Thoracic aorta (tissue), 2 donors: ENCODE results near the gene PTS. TPM values are rescaled to one million over a fixed set of nuclear protein-coding genes. Genes with fewer than 3 reads are reported as not detected.

Source experiments
- ATAC-seq: fragments of 150-250 bp; one replicate; pipeline ENCODE4 v1.8.0; 2017; ENCODE audit warnings: low read depth; ENCODE audit not compliant: insufficient number of reproducible peaks, low FRiP score
- DNase-seq: peaks from one replicate; pipeline ENCODE4 v3.0.0-alpha.2; 2020; ENCODE audit warnings: low spot score
- H3K27ac ChIP-seq, 2 donors: fragments of 200-600 bp; sonication (generic); 1 replicate in 1 of 2; 2 replicates in 1 of 2; pipeline ENCODE4 v1.5.1; 2016; ENCODE audit warnings: mild to moderate bottlenecking in 2 of 2, moderate library complexity in 2 of 2
- H3K27me3 ChIP-seq: fragments of 200-600 bp; sonication (generic); replicated peaks from 2 replicates; pipeline ENCODE4 v1.6.0; 2016; ENCODE audit warnings: mild to moderate bottlenecking; ENCODE audit not compliant: insufficient read depth
- H3K36me3 ChIP-seq: fragments of 200-600 bp; sonication (generic); one replicate; pipeline ENCODE4 v1.5.1; 2016
- H3K4me1 ChIP-seq, 2 donors: fragments of 200-600 bp; sonication (generic); 1 replicate in 1 of 2; 2 replicates in 1 of 2; pipeline versions ENCODE4 v1.5.1 to v1.6.0; 2016; ENCODE audit warnings: low read depth in 2 of 2, mild to moderate bottlenecking in 1 of 2; ENCODE audit not compliant: control insufficient read depth in 1 of 2
- H3K4me3 ChIP-seq: fragments of 200-600 bp; sonication (generic); 2 replicates; pipeline ENCODE4 v1.5.1; 2016; ENCODE audit warnings: mild to moderate bottlenecking
- H3K9me3 ChIP-seq: fragments of 200-600 bp; sonication (generic); 2 replicates; pipeline ENCODE4 v1.5.1; 2016
- total RNA-seq, 2 donors: library from RNA; depleted of rRNA; stranded (reverse); fragments of >200 nt; gene quantifications; one replicate each; pipeline versions ENCODE4 v1.1.0 to v1.2.3, GENCODE V29; 2016
- TF ChIP-seq, protein P1 (sequence below): fragments of 200-600 bp; sonication (generic); IDR thresholded peaks from one replicate; pipeline ENCODE4 v1.5.1; 2019; ENCODE audit warnings: antibody characterized with exemption

Gene PTS
- total RNA-seq, 2 donors from 2014 or later, result 22.1 to 27.3 TPM

DNA sequence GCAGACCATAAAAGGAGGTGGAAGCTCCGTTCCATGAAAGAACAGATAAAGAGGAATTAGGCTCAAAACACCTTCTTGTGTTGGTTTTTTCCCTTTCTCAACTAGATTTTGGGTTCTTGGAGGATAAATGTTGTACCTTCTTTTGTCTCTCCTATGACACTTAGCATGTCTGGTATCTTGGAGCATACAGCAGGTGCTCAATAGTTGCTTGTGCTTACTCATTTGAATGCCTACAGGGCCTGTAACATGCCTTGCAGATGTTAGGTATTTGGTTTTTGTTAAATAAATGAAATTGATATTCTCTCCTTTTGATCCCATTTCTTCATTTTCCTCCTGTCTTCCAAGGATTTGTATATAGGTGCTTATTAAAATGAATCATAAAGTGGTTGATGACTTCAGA lies 50.8 kb downstream of the PTS start:
- no peaks in the 10 kb centered on the region for H3K27me3 ChIP-seq
- no peak overlapping the region for H3K27ac ChIP-seq
- no peaks in the 10 kb centered on the region for H3K36me3 ChIP-seq
- no peak for ATAC-seq
- TF ChIP-seq, protein P1, sequence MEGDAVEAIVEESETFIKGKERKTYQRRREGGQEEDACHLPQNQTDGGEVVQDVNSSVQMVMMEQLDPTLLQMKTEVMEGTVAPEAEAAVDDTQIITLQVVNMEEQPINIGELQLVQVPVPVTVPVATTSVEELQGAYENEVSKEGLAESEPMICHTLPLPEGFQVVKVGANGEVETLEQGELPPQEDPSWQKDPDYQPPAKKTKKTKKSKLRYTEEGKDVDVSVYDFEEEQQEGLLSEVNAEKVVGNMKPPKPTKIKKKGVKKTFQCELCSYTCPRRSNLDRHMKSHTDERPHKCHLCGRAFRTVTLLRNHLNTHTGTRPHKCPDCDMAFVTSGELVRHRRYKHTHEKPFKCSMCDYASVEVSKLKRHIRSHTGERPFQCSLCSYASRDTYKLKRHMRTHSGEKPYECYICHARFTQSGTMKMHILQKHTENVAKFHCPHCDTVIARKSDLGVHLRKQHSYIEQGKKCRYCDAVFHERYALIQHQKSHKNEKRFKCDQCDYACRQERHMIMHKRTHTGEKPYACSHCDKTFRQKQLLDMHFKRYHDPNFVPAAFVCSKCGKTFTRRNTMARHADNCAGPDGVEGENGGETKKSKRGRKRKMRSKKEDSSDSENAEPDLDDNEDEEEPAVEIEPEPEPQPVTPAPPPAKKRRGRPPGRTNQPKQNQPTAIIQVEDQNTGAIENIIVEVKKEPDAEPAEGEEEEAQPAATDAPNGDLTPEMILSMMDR, result no peak
- peaks cover 0 to 7% of the 10 kb centered on the region in 2 donors for H3K4me1 ChIP-seq
- H3K4me3 ChIP-seq, result no peak overlapping the region
- H3K9me3 ChIP-seq, result no peaks in the 10 kb centered on the region
- DNase-seq, result no peak

DNA sequence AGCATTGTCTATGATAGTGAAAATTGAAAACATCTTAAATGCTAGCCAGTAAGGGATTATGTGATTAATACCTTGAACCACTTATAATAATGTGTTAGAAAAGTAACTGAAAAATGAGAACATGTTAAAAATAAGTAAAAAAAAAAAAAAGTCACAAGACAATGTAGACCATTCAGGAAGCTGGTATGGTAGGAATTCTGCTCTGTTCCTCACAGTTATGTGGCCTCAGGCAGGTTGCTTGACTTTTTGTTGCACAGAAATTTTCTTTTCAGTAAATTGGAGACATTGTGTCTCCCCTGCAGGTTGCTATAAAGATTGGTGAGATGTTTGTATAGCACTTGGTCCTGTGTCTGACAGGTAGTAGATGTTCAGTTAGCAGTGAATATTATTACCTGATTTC lies 51.7 kb downstream of the PTS start:
- Histone ChIP-seq H3K4me3 (no peak overlapping the region), H3K9me3 (no peaks in the 10 kb centered on the region), H3K36me3 (no peaks in the 10 kb centered on the region), H3K27me3 (no peaks in the 10 kb centered on the region), H3K4me1 (peaks cover 0 to 7% of the 10 kb centered on the region in 2 donors), H3K27ac (peak overlapping the region in 1 of 2 donors; percentile 14)
- ATAC-seq, result no peak
- TF ChIP-seq, protein P1, result no peak
- DNase-seq, result no peak

DNA sequence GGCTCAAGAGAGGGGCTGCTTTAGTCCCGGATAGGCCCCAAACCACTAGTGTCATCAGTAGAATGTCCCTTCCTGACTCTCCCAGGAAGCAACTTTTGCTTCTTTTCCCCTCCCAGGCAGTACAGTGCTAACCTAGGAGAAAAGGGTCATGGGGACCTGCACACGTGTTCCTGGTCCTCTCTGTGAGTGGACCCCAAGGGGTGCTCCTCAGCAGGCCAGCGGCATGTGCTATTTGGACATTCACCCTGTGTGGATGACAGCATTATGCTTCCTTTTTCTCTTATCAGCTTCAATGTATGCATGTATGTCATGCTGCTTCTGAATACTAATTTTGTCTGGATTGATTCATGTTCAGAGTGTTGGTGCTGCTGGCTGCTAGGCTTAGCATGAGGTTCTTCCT lies 52.6 kb downstream of the PTS start:
- H3K4me3 ChIP-seq, result no peak overlapping the region
- H3K4me1 ChIP-seq, result peaks cover 0 to 7% of the 10 kb centered on the region in 2 donors
- H3K9me3 ChIP-seq, result no peaks in the 10 kb centered on the region
- no peaks in the 10 kb centered on the region for H3K36me3 ChIP-seq
- TF ChIP-seq, protein P1, result no peak
- H3K27ac ChIP-seq, result no peak overlapping the region
- DNase-seq (no peak), ATAC-seq (no peak)
- H3K27me3 ChIP-seq, result no peaks in the 10 kb centered on the region

DNA sequence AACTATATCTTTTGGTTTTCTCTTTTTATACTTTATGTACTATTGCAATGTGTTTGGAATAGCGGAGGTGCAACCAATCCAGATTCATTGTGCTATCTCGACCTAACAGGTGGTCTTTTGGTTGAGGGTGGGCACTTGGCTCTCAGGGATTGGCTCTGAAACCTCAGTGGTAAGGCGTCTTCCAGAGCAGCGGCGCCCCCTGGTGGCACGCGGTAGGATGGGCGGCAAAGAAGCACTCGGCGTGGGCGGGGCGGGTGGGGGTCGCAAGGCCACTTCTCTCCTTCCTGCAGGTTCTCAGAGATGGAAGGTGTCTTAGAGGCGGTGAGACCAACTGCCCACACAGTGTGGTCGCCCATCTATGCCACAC lies 53.7 kb downstream of the PTS start:
- H3K27me3 ChIP-seq, result no peaks in the 10 kb centered on the region
- no peaks in the 10 kb centered on the region for H3K9me3 ChIP-seq
- peak overlapping the region; percentile 84 for H3K4me3 ChIP-seq
- DNase-seq (no peak), ATAC-seq (peak; percentile 67)
- peak overlapping the region in 1 of 2 donors; percentile 61 for H3K27ac ChIP-seq
- TF ChIP-seq, protein P1, result peak; percentile 93
- no peaks in the 10 kb centered on the region for H3K36me3 ChIP-seq
- peaks cover 0 to 7% of the 10 kb centered on the region in 2 donors for H3K4me1 ChIP-seq

DNA sequence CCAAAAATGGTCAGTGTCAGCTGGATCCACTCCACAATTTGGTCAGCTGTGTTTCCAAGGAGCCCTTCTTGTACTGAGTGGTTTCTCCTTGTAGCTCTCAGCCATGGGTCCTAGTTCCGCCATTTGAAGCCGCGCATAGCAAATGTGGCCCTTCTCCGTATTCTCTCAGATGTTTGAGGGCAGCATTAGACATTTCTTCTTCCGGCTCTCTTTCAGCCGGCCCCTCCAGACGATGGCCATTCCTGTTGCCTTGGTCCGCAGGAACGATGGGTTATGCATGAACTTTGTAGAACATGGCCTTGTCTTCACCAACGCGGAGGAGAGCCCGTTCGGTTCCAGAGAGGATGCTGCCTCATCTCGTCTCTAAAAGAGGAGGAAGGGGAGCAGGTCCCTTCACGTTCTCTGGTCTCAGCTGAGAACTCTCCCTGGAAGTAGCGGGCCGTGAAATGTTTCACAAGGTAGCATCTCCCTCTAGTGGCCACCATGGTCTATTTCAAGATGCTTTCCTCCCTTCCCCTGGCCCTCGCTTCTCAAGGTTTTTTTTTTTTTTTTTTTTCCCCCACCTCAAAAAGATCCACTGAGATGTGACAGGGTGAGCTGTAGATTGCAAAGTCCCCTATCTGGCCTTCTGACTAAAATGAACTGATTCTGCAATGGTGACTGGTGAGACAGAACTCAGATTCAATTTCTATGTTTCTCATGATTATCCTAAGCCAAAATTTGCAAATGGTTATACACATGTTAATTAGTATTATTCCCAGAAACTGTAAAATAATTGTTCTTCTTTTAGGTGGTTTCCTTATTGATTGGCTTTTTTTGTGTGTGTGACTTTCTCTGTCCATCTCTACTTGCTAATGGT lies 54.3 kb downstream of the PTS start:
- Histone ChIP-seq H3K36me3 (no peaks in the 10 kb centered on the region), H3K4me1 (peaks cover 0 to 7% of the 10 kb centered on the region in 2 donors), H3K27me3 (no peaks in the 10 kb centered on the region), H3K9me3 (no peaks in the 10 kb centered on the region), H3K4me3 (peak overlapping the region; percentile 84), H3K27ac (peak overlapping the region in 1 of 2 donors; percentile 61)
- DNase-seq (no peak), ATAC-seq (peak; percentile 79)
- TF ChIP-seq, protein P1, result peak; percentile 63
